Naive thymus-derived CD4-positive, alpha-beta T cell (primary cell): Measurements from ENCODE around the gene AIDA. TPM values are rescaled to one million over a fixed set of nuclear protein-coding genes. Genes with fewer than 3 reads are reported as not detected.
A peak's percentile ranks its signal among the peaks of the same experiment; 100 is the strongest.
"Not testable (repeated sequence)": the region's sequence is repeated elsewhere in the genome, so short reads cannot be mapped to it uniquely, and the experiment has no call there.

Experiments
- ATAC-seq: fragments of 150-1000 bp; cut with Tn5 transposase; 2 replicates; pipeline ENCODE4 v1.10.0; 2021; ENCODE audit warnings: mild to moderate bottlenecking, moderate library complexity
- CTCF ChIA-PET: fragments of 350-600 bp; sonication (Branson Sonifier 250); formaldehyde crosslinking; loops from one replicate; lab custom pipeline; 2021; ENCODE audit warnings: antibody characterized with exemption; lab: Charles Lee
- POLR2A ChIA-PET: fragments of 350-600 bp; sonication (Branson Sonifier 250); formaldehyde crosslinking; loops from one replicate; lab custom pipeline; 2021; ENCODE audit warnings: antibody characterized with exemption, inconsistent platforms; lab: Charles Lee
- DNase-seq, 9 donors: peaks; one replicate each; pipeline versions ENCODE4 v3.0.0 to v3.0.0-alpha.2; 2020 to 2022; ENCODE audit warnings: mixed read lengths in 1 of 9
- H3K27ac ChIP-seq: one replicate; pipeline ENCODE4 v1.7.0; 2013; ENCODE audit warnings: mild to moderate bottlenecking, low read depth, low read length, moderate library complexity
- H3K27me3 ChIP-seq, 2 donors: one replicate each; pipeline ENCODE4 v1.7.0; 2013; ENCODE audit warnings: low read length in 2 of 2, mild to moderate bottlenecking in 2 of 2, moderate library complexity in 2 of 2; ENCODE audit not compliant: control insufficient read depth in 2 of 2, insufficient read depth in 2 of 2
- H3K36me3 ChIP-seq, 3 experiments: 1 replicate in 2 of 3; 2 replicates in 1 of 3; pipeline ENCODE4 v1.7.0; 2013; ENCODE audit warnings: low read length in 3 of 3, mild to moderate bottlenecking in 3 of 3, moderate library complexity in 1 of 3; ENCODE audit not compliant: insufficient read depth in 3 of 3, control insufficient read depth in 2 of 3
- H3K4me1 ChIP-seq, 2 donors: one replicate each; pipeline ENCODE4 v1.7.0; 2013; ENCODE audit warnings: low read length in 2 of 2, mild to moderate bottlenecking in 2 of 2, moderate library complexity in 1 of 2; ENCODE audit not compliant: control insufficient read depth in 2 of 2, insufficient read depth in 2 of 2
- H3K4me3 ChIP-seq: 2 replicates; pipeline ENCODE4 v1.7.0; 2013; ENCODE audit warnings: mild to moderate bottlenecking, low read length
- H3K9me3 ChIP-seq, 3 experiments: 1 replicate in 2 of 3; 2 replicates in 1 of 3; pipeline ENCODE4 v1.7.0; 2013; ENCODE audit warnings: low read length in 3 of 3; ENCODE audit not compliant: control insufficient read depth in 2 of 3
- H3K27ac Mint-ChIP-seq, 9 donors: one replicate each; pipeline ENCODE4 v1.8.0; 2020 to 2022; ENCODE audit warnings: mixed read lengths in 9 of 9, mild to moderate bottlenecking in 8 of 9, moderate library complexity in 5 of 9, inconsistent platforms in 2 of 9
- H3K27me3 Mint-ChIP-seq, 5 donors: one replicate each; pipeline ENCODE4 v1.8.0; 2021 to 2022; ENCODE audit warnings: mixed read lengths in 5 of 5, mild to moderate bottlenecking in 1 of 5
- H3K36me3 Mint-ChIP-seq, 5 donors: one replicate each; pipeline ENCODE4 v1.8.0; 2020 to 2022; ENCODE audit warnings: mixed read lengths in 5 of 5, mild to moderate bottlenecking in 3 of 5, inconsistent platforms in 1 of 5
- H3K4me1 Mint-ChIP-seq, 7 donors: one replicate each; pipeline ENCODE4 v1.8.0; 2020 to 2022; ENCODE audit warnings: mixed read lengths in 7 of 7, mild to moderate bottlenecking in 3 of 7, inconsistent platforms in 1 of 7
- H3K4me3 Mint-ChIP-seq, 10 donors: one replicate each; pipeline ENCODE4 v1.8.0; 2020 to 2022; ENCODE audit warnings: mild to moderate bottlenecking in 10 of 10, mixed read lengths in 10 of 10, moderate library complexity in 6 of 10, inconsistent platforms in 2 of 10
- H3K9me3 Mint-ChIP-seq, 11 donors: one replicate each; pipeline ENCODE4 v1.8.0; 2020 to 2022; ENCODE audit warnings: mixed read lengths in 11 of 11, mild to moderate bottlenecking in 4 of 11, inconsistent platforms in 1 of 11, moderate library complexity in 1 of 11
- intact Hi-C, 2 donors: fragments of 100-400 bp; cut with micrococcal nuclease; formaldehyde crosslinking; loops; one replicate each; pipeline ENCODE4 v1.15.1; 2023
- polyA plus RNA-seq, 2 donors: library from polyadenylated mRNA; unstranded; fragments of 300-500 nt; fragmentation: Illumina TruSeq; gene quantifications; one replicate each; pipeline ENCODE4 v1.2.3, GENCODE V29; 2021
- total RNA-seq, 6 experiments: library from RNA in 5 of 6; stranded (reverse) in 5 of 6; gene quantifications; 1 replicate in 5 of 6; 2 replicates in 1 of 6; pipeline ENCODE4 v1.2.3 and lab custom pipeline; 2021 to 2026

The AIDA gene
- total and polyA plus RNA-seq, 7 experiments from 2014 or later: 22.2 to 63.3 (median 34.8) TPM

GRCh38 chr1:222691016-222691415, 21.3 kb downstream of the AIDA start:
- peak overlapping the region in 4 of 9 donors; percentile 1 to 45 (median 21) for H3K27ac Mint-ChIP-seq
- peaks cover 0 to 3% of the 10 kb centered on the region in 2 donors for H3K4me1 ChIP-seq
- H3K9me3 ChIP-seq: no peaks in the 10 kb centered on the region
- intact Hi-C loops: loop anchor here in 1 of 2 donors (2.0 kb wide), 1 partner anchor 20 kb away; no protein-coding TSS in a partner anchor
- POLR2A ChIA-PET: no interaction called here
- H3K4me3 Mint-ChIP-seq: no peak overlapping the region
- no peak overlapping the region for H3K4me3 ChIP-seq
- CTCF ChIA-PET: no interaction called here
- peaks cover 6 to 22% (median 9%) of the 10 kb centered on the region in 5 donors for H3K36me3 Mint-ChIP-seq
- H3K9me3 Mint-ChIP-seq: no peaks in the 10 kb centered on the region
- DNase-seq (no peak), ATAC-seq (no peak)
- no peak overlapping the region for H3K27ac ChIP-seq
- H3K27me3 ChIP-seq: no peaks in the 10 kb centered on the region
- H3K36me3 ChIP-seq: peaks cover 8 to 26% (median 9%) of the 10 kb centered on the region in 3 experiments
- H3K27me3 Mint-ChIP-seq: no peaks in the 10 kb centered on the region
- peaks cover 6 to 28% (median 21%) of the 10 kb centered on the region in 7 donors for H3K4me1 Mint-ChIP-seq

- H3K4me3 ChIP-seq: no peak overlapping the region
- no peak overlapping the region for H3K27ac ChIP-seq
- DNase-seq (no peak), ATAC-seq (no peak)
- H3K27me3 ChIP-seq: no peaks in the 10 kb centered on the region
- peaks cover 0 to 29% (median 20%) of the 10 kb centered on the region in 5 donors for H3K36me3 Mint-ChIP-seq
- no peaks in the 10 kb centered on the region for H3K9me3 Mint-ChIP-seq
- H3K9me3 ChIP-seq: no peaks in the 10 kb centered on the region
- H3K27ac Mint-ChIP-seq: peak overlapping the region in 2 of 9 donors; percentile 10 to 17
- no peak overlapping the region for H3K4me3 Mint-ChIP-seq
- H3K4me1 ChIP-seq: peaks cover 0 to 4% of the 10 kb centered on the region in 2 donors
- H3K4me1 Mint-ChIP-seq: peaks cover 0 to 7% (median 2%) of the 10 kb centered on the region in 7 donors
- intact Hi-C loops: no loop called here
- CTCF ChIA-PET: interaction anchor here (1.1 kb wide), 1 partner anchor 14 kb away, joined by 3 read pairs; no protein-coding TSS in a partner anchor
- H3K36me3 ChIP-seq: peaks cover 0 to 35% (median 16%) of the 10 kb centered on the region in 3 experiments
- POLR2A ChIA-PET: interaction anchor here (0.9 to 1.4 kb wide), 2 partner anchors 31 kb away, joined by 3 to 7 read pairs; no protein-coding TSS in a partner anchor
- H3K27me3 Mint-ChIP-seq: no peaks in the 10 kb centered on the region
Measured at GRCh38 chr1:222680080-222680479, 32.2 kb downstream of the AIDA start.

- H3K4me3 Mint-ChIP-seq: peak overlapping the region in 7 of 10 donors; percentile 6 to 68 (median 49)
- ATAC-seq: peak; percentile 31
- no peaks in the 10 kb centered on the region for H3K9me3 Mint-ChIP-seq
- peak overlapping the region; percentile 65 to 91 (median 89) for H3K27ac Mint-ChIP-seq
- Histone ChIP-seq H3K27ac (peak overlapping the region; percentile 28), H3K4me1 (peaks cover 0 to 10% of the 10 kb centered on the region in 2 donors), H3K27me3 (no peaks in the 10 kb centered on the region), H3K36me3 (peaks cover 16 to 53% (median 33%) of the 10 kb centered on the region in 3 experiments), H3K9me3 (no peaks in the 10 kb centered on the region), H3K4me3 (no peak overlapping the region)
- H3K4me1 Mint-ChIP-seq: peaks cover 15 to 32% (median 26%) of the 10 kb centered on the region in 7 donors
- no peaks in the 10 kb centered on the region for H3K27me3 Mint-ChIP-seq
- peak in 4 of 9 donors; percentile 22 to 48 (median 32) for DNase-seq
- POLR2A ChIA-PET: interaction anchor here (1.1 to 1.8 kb wide), 2 partner anchors 12 to 43 kb away, joined by 4 to 6 read pairs; no protein-coding TSS in a partner anchor
- CTCF ChIA-PET: no interaction called here
- H3K36me3 Mint-ChIP-seq: peaks cover 6 to 48% (median 33%) of the 10 kb centered on the region in 5 donors
- intact Hi-C loops: no loop called here
Measured at GRCh38 chr1:222670110-222670509, 42.2 kb downstream of the AIDA start.

- H3K9me3 Mint-ChIP-seq, POLR2A ChIA-PET, H3K27me3 ChIP-seq, DNase-seq, H3K27me3 Mint-ChIP-seq, H3K4me3 Mint-ChIP-seq, H3K27ac Mint-ChIP-seq, H3K9me3 ChIP-seq, H3K27ac ChIP-seq, intact Hi-C loops, CTCF ChIA-PET, ATAC-seq, H3K4me3 ChIP-seq: not testable (repeated sequence)
- H3K36me3 ChIP-seq: peaks cover 23 to 54% (median 38%) of the 10 kb centered on the region in 3 experiments
- peaks cover 15 to 32% (median 26%) of the 10 kb centered on the region in 7 donors for H3K4me1 Mint-ChIP-seq
- peaks cover 10 to 42% (median 29%) of the 10 kb centered on the region in 5 donors for H3K36me3 Mint-ChIP-seq
- H3K4me1 ChIP-seq: peaks cover 0 to 10% of the 10 kb centered on the region in 2 donors
Measured at GRCh38 chr1:222669107-222669506, 43.2 kb downstream of the AIDA start.

GRCh38 chr1:222668184-222668583, 44.1 kb downstream of the AIDA start:
- H3K27ac Mint-ChIP-seq: peak overlapping the region in 2 of 9 donors; percentile 28 to 42
- ATAC-seq, DNase-seq, H3K4me3 ChIP-seq, intact Hi-C loops, POLR2A ChIA-PET, H3K27me3 Mint-ChIP-seq, H3K4me3 Mint-ChIP-seq, H3K9me3 Mint-ChIP-seq, H3K27ac ChIP-seq, H3K27me3 ChIP-seq, H3K9me3 ChIP-seq: not testable (repeated sequence)
- CTCF ChIA-PET: interaction anchor here (0.7 kb wide), 1 partner anchor 12 kb away, joined by 3 read pairs; no protein-coding TSS in a partner anchor
- H3K36me3 ChIP-seq: peaks cover 24 to 59% (median 42%) of the 10 kb centered on the region in 3 experiments
- H3K4me1 Mint-ChIP-seq: peaks cover 15 to 32% (median 26%) of the 10 kb centered on the region in 7 donors
- peaks cover 11 to 46% (median 27%) of the 10 kb centered on the region in 5 donors for H3K36me3 Mint-ChIP-seq
- peaks cover 0 to 10% of the 10 kb centered on the region in 2 donors for H3K4me1 ChIP-seq

GRCh38 chr1:222665964-222666363, 46.3 kb downstream of the AIDA start:
- Mint-ChIP-seq H3K27me3 (no peaks in the 10 kb centered on the region), H3K4me3 (no peak overlapping the region), H3K36me3 (peaks cover 5 to 41% (median 24%) of the 10 kb centered on the region in 5 donors), H3K9me3 (peaks cover 0 to under 1% (median 0%) of the 10 kb centered on the region in 11 donors), H3K27ac (peak overlapping the region in 1 of 9 donors; percentile 46), H3K4me1 (peaks cover 11 to 31% (median 22%) of the 10 kb centered on the region in 7 donors)
- peaks cover 0 to 9% of the 10 kb centered on the region in 2 donors for H3K4me1 ChIP-seq
- DNase-seq: no peak
- ATAC-seq: no peak
- POLR2A ChIA-PET: interaction anchor here (0.8 to 1.2 kb wide), 2 partner anchors 47 to 201 kb away, joined by 3 to 4 read pairs; partner anchors contain the start of genes AIDA and BROX
- H3K9me3 ChIP-seq: no peaks in the 10 kb centered on the region
- H3K27ac ChIP-seq: no peak overlapping the region
- CTCF ChIA-PET: no interaction called here
- peaks cover 36 to 67% (median 40%) of the 10 kb centered on the region in 3 experiments for H3K36me3 ChIP-seq
- no peaks in the 10 kb centered on the region for H3K27me3 ChIP-seq
- H3K4me3 ChIP-seq: no peak overlapping the region
- intact Hi-C loops: no loop called here
